ENCODE measurements around the gene SLC12A8.

Gene SLC12A8

GRCh38 chr3:125232401-125232800 lies 19.9 kb upstream of the SLC12A8 start:
- DNase-seq (ENCODE audit: low read depth) = no peak
- H3K4me3 ChIP-seq (replicated peaks; ENCODE audit: low read depth, low read length) = no peak overlapping the region
- TF ChIP-seq, protein P1, sequence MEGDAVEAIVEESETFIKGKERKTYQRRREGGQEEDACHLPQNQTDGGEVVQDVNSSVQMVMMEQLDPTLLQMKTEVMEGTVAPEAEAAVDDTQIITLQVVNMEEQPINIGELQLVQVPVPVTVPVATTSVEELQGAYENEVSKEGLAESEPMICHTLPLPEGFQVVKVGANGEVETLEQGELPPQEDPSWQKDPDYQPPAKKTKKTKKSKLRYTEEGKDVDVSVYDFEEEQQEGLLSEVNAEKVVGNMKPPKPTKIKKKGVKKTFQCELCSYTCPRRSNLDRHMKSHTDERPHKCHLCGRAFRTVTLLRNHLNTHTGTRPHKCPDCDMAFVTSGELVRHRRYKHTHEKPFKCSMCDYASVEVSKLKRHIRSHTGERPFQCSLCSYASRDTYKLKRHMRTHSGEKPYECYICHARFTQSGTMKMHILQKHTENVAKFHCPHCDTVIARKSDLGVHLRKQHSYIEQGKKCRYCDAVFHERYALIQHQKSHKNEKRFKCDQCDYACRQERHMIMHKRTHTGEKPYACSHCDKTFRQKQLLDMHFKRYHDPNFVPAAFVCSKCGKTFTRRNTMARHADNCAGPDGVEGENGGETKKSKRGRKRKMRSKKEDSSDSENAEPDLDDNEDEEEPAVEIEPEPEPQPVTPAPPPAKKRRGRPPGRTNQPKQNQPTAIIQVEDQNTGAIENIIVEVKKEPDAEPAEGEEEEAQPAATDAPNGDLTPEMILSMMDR (IDR thresholded peaks at IDR 0.05; ENCODE audit: low read length, missing control alignments) = no peak

DNA sequence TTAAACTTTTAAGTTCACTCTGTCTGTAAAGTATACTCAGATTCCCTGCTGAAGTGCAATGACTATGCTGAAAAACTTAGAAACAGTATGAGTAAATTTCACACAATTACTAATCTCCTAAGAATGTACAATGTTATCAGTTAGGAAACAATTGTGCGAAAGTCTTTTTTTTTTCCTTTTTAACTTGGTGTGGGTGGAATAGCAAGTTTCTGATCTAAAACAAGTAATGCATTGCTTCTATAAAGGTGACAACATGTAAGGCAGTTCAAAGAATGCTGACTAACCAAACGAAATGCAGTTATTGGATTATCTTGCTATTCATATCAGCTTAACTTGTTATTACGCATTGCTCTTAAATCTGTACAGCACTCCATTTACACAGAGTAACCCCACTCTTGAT lies 19.3 kb upstream of the SLC12A8 start:
- H3K4me3 ChIP-seq (replicated peaks; ENCODE audit: low read depth, low read length) = no peak overlapping the region
- TF ChIP-seq, protein P1 (IDR thresholded peaks at IDR 0.05; ENCODE audit: low read length, missing control alignments) = no peak
- DNase-seq (ENCODE audit: low read depth) = peak; percentile 86

GRCh38 chr3:125229707-125230106 lies 17.2 kb upstream of the SLC12A8 start:
- H3K4me3 ChIP-seq (replicated peaks; ENCODE audit: low read depth, low read length) = no peak overlapping the region
- no peak for DNase-seq (ENCODE audit: low read depth)
- TF ChIP-seq, protein P1 (IDR thresholded peaks at IDR 0.05; ENCODE audit: low read length, missing control alignments) = no peak

DNA sequence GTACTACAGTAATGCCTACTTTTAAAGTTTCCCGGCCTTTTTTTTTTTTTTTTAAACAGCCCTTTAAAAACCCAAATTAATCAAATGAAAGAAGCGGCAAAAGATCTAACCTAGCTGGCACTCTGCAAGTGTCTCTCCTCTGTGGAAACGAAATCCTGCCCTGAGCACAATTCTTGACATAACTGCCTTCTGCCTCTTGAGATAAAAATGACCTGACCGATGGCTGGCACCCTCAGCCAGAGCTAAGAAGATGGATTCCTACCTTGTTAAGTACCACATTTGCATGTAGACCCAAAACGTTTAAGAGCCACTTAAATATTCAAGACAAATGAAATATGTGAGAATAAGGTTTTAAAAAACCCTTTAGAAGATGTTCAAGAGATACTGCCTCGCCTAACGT lies 16.6 kb upstream of the SLC12A8 start:
- H3K4me3 ChIP-seq (replicated peaks; ENCODE audit: low read depth, low read length) = no peak overlapping the region
- DNase-seq (ENCODE audit: low read depth) = no peak
- TF ChIP-seq, protein P1 (IDR thresholded peaks at IDR 0.05; ENCODE audit: low read length, missing control alignments) = no peak

- TF ChIP-seq, protein P1 (IDR thresholded peaks at IDR 0.05; ENCODE audit: low read length, missing control alignments) = no peak
- no peak overlapping the region for H3K4me3 ChIP-seq (replicated peaks; ENCODE audit: low read depth, low read length)
- no peak for DNase-seq (ENCODE audit: low read depth)
These were observed 9.3 kb upstream of the SLC12A8 start for GRCh38 chr3:125221831-125222230.

GRCh38 chr3:125220727-125221429 lies 8.3 kb upstream of the SLC12A8 start:
- H3K4me3 ChIP-seq (replicated peaks; ENCODE audit: low read depth, low read length) = no peak overlapping the region
- TF ChIP-seq, protein P1 (IDR thresholded peaks at IDR 0.05; ENCODE audit: low read length, missing control alignments) = no peak
- peak; percentile 25 for DNase-seq (ENCODE audit: low read depth)

DNA sequence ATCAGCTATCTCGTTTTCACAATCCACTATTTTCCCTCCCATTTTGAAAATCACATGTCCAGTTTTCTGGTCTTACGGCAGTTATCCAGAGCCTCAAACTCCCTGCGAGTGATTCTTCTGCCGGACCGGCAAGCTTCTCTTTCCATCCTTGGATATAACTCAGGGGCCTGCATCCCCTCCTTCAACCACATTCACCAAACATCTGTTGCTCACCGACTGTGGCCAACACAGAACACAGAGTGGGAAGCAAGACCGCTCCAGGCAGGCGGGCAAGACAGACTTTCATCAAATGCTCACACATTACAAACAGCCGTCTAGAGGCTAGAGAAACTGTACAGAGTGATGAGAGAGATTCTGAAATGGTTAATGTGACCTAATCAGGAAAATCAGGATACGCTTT lies 7.6 kb upstream of the SLC12A8 start:
- no peak overlapping the region for H3K4me3 ChIP-seq (replicated peaks; ENCODE audit: low read depth, low read length)
- DNase-seq (ENCODE audit: low read depth) = no peak
- TF ChIP-seq, protein P1 (IDR thresholded peaks at IDR 0.05; ENCODE audit: low read length, missing control alignments) = no peak
